Trophoblast cell (in vitro differentiated cells and primary cell): Measurements from ENCODE around the gene OR56B4.

Experiments
- DNase-seq, 2 donors: peaks; one replicate each; pipeline ENCODE4 v3.0.0-alpha.2; 2016
- H2AFZ ChIP-seq: 2 replicates; pipeline ENCODE4 v1.6.1; 2013; ENCODE audit warnings: low read length, moderate library complexity, mild to moderate bottlenecking; ENCODE audit not compliant: insufficient read depth, poor library complexity
- H2AK5ac ChIP-seq: 2 replicates; pipeline ENCODE4 v1.6.1; 2013; ENCODE audit warnings: mild to moderate bottlenecking, low read length
- H2BK120ac ChIP-seq: 2 replicates; pipeline ENCODE4 v1.6.1; 2013; ENCODE audit warnings: low read length, mild to moderate bottlenecking, moderate library complexity; ENCODE audit not compliant: insufficient read depth, poor library complexity
- H2BK12ac ChIP-seq: 2 replicates; pipeline ENCODE4 v1.6.1; 2013; ENCODE audit warnings: mild to moderate bottlenecking, low read length, moderate library complexity
- H2BK5ac ChIP-seq: 2 replicates; pipeline ENCODE4 v1.6.1; 2013; ENCODE audit warnings: low read length, low read depth, moderate library complexity, mild to moderate bottlenecking; ENCODE audit not compliant: poor library complexity
- H3K14ac ChIP-seq: 2 replicates; pipeline ENCODE4 v1.6.1; 2013; ENCODE audit warnings: mild to moderate bottlenecking, low read length
- H3K18ac ChIP-seq: 2 replicates; pipeline ENCODE4 v1.6.1; 2013; ENCODE audit warnings: mild to moderate bottlenecking, low read length
- H3K23ac ChIP-seq: 2 replicates; pipeline ENCODE4 v1.6.1; 2013; ENCODE audit warnings: low read length
- H3K27ac ChIP-seq: 2 replicates; pipeline ENCODE4 v1.5.1; 2013; ENCODE audit warnings: low read depth, mild to moderate bottlenecking, inconsistent platforms, low read length, moderate library complexity
- H3K27me3 ChIP-seq: 2 replicates; pipeline ENCODE4 v1.6.1; 2013; ENCODE audit warnings: inconsistent platforms, mild to moderate bottlenecking, low read length, moderate library complexity; ENCODE audit not compliant: insufficient read depth
- H3K36me3 ChIP-seq, 2 experiments: 1 replicate in 1 of 2; 2 replicates in 1 of 2; pipeline ENCODE4 v1.6.1; 2013; ENCODE audit warnings: low read length in 2 of 2, mild to moderate bottlenecking in 2 of 2, moderate library complexity in 1 of 2; ENCODE audit not compliant: insufficient read depth in 2 of 2, control insufficient read depth in 1 of 2
- H3K4ac ChIP-seq: 2 replicates; pipeline ENCODE4 v1.6.1; 2013; ENCODE audit warnings: low read depth, mild to moderate bottlenecking, low read length, moderate library complexity
- H3K4me1 ChIP-seq, 2 experiments: 1 replicate in 1 of 2; 2 replicates in 1 of 2; pipeline ENCODE4 v1.6.1; 2013; ENCODE audit warnings: low read length in 2 of 2, mild to moderate bottlenecking in 2 of 2, moderate library complexity in 1 of 2; ENCODE audit not compliant: insufficient read depth in 2 of 2, control insufficient read depth in 1 of 2
- H3K4me2 ChIP-seq: 2 replicates; pipeline ENCODE4 v1.6.1; 2013; ENCODE audit warnings: inconsistent platforms, mild to moderate bottlenecking, low read length, moderate library complexity
- H3K4me3 ChIP-seq: 2 replicates; pipeline ENCODE4 v1.5.1; 2013; ENCODE audit warnings: mild to moderate bottlenecking, low read depth, low read length, inconsistent platforms
- H3K79me1 ChIP-seq: one replicate; pipeline ENCODE4 v1.6.1; 2013; ENCODE audit warnings: low read length
- H3K79me2 ChIP-seq: 2 replicates; pipeline ENCODE4 v1.6.1; 2013; ENCODE audit warnings: low read length, mild to moderate bottlenecking; ENCODE audit not compliant: control insufficient read depth, insufficient read depth, poor library complexity
- H3K9ac ChIP-seq: 2 replicates; pipeline ENCODE4 v1.6.1; 2013; ENCODE audit warnings: mild to moderate bottlenecking, low read length
- H3K9me3 ChIP-seq: 2 replicates; pipeline ENCODE4 v1.6.1; 2013; ENCODE audit warnings: low read depth, mild to moderate bottlenecking, control low read depth, inconsistent platforms, low read length; ENCODE audit not compliant: insufficient read depth
- H4K12ac ChIP-seq: 2 replicates; pipeline ENCODE4 v1.6.1; 2013; ENCODE audit warnings: low read depth, mild to moderate bottlenecking, low read length, moderate library complexity
- H4K8ac ChIP-seq: 2 replicates; pipeline ENCODE4 v1.6.1; 2013; ENCODE audit warnings: low read depth, mild to moderate bottlenecking, low read length, moderate library complexity
- H4K91ac ChIP-seq: one replicate; pipeline ENCODE4 v1.6.1; 2013; ENCODE audit warnings: low read depth, mild to moderate bottlenecking, low read length, moderate library complexity
- WGBS: extraction: QIAGEN DNeasy Blood & Tissue Kit; methylation state at CpG from one replicate; pipeline ENCODE4 v1.1.7; 2013; ENCODE audit warnings: missing lambda C conversion rate; ENCODE audit not compliant: insufficient read length, insufficient coverage; ENCODE audit errors: extremely low coverage; 5-methylcytosine and 5-hydroxymethylcytosine counted together

Gene OR56B4

DNA sequence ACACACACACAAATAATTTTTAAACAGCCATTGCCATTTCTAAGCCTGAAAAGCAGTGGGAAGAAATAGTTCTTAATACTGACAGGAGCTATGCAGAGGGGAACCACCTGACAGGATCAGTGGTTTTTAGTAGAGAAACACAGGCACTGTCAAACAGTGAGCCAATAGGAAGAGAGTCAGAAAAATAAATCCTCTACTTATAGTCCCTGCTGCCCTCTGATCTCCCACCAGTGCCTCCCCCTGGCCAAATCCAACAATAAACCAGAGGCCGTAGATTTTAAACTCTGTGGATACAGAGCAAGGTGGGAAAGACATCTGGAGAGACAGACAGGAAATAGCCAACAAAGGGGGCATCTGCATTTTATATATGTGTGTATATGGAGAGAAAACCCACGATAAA lies 7.9 kb upstream of the OR56B4 start:
- H4K12ac ChIP-seq: no peak overlapping the region
- no peak overlapping the region for H3K23ac ChIP-seq
- WGBS: no CpG with 5 or more reads among the region's 2 CpGs
- no peaks in the 10 kb centered on the region for H3K4me1 ChIP-seq
- no peak overlapping the region for H2BK5ac ChIP-seq
- no peaks in the 10 kb centered on the region for H3K27me3 ChIP-seq
- DNase-seq: no peak
- no peak overlapping the region for H3K4me2 ChIP-seq
- H3K79me2 ChIP-seq: no peaks in the 10 kb centered on the region
- no peak overlapping the region for H2AK5ac ChIP-seq
- H3K9me3 ChIP-seq: no peaks in the 10 kb centered on the region
- H3K36me3 ChIP-seq: no peaks in the 10 kb centered on the region
- no peak overlapping the region for H4K91ac ChIP-seq
- H3K18ac ChIP-seq: no peak overlapping the region
- H3K4me3 ChIP-seq: no peak overlapping the region
- H3K79me1 ChIP-seq: no peaks in the 10 kb centered on the region
- H3K14ac ChIP-seq: no peak overlapping the region
- H2AFZ ChIP-seq: no peak overlapping the region
- no peak overlapping the region for H3K4ac ChIP-seq
- no peak overlapping the region for H3K27ac ChIP-seq
- H3K9ac ChIP-seq: no peak overlapping the region
- no peak overlapping the region for H2BK120ac ChIP-seq
- no peak overlapping the region for H4K8ac ChIP-seq
- no peak overlapping the region for H2BK12ac ChIP-seq

DNA sequence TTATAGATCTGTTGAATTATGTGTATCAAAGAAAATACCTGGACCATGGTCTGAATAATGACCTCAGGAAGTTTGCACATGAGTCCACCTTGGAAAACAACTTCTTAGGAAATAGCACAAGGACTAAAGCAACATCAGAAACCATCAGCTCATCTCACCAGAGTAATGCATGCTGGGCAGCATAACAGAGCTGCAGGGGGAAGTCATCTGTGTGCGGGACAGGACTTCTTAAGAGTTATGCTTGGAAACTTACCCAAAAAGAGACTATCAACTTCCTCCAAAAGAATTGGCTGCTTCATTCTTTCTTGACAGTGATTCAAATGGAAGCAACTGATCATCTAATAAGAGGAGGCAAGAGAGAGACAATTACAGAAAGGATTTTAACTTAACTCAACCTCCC lies 2.5 kb downstream of the OR56B4 start:
- Histone ChIP-seq H3K23ac (no peak overlapping the region), H3K79me2 (no peaks in the 10 kb centered on the region), H3K4me3 (no peak overlapping the region), H3K14ac (no peak overlapping the region), H2BK5ac (no peak overlapping the region), H3K27me3 (no peaks in the 10 kb centered on the region), H4K12ac (no peak overlapping the region), H2BK120ac (no peak overlapping the region), H3K27ac (no peak overlapping the region), H4K8ac (no peak overlapping the region), H3K9me3 (no peaks in the 10 kb centered on the region), H3K4me1 (no peaks in the 10 kb centered on the region), H2BK12ac (no peak overlapping the region), H3K4me2 (no peak overlapping the region), H3K36me3 (no peaks in the 10 kb centered on the region), H3K9ac (no peak overlapping the region), H2AK5ac (no peak overlapping the region), H3K79me1 (no peaks in the 10 kb centered on the region), H3K18ac (no peak overlapping the region), H3K4ac (no peak overlapping the region), H4K91ac (no peak overlapping the region), H2AFZ (no peak overlapping the region)
- no CpG with 5 or more reads among the region's 1 CpG for WGBS
- DNase-seq: no peak

DNA sequence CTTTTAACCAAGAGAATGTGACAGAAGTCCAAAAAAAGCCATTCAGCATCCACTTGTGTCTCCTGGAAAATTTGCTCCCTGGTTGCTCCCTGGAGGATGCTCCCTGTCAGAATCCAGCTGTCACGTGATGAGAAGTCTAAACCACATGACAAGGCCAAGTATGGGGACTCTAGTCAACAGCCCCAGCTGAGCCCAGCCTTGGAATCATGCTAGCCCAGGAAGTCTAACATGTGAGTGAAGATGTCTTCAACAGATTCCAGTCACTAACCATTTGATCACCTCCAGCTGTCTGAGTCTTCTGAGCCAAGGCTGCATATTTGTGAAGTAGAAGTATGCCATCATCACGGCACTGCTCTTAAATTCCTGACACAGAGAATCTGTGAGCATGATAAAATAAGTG lies 4.2 kb downstream of the OR56B4 start:
- Histone ChIP-seq H3K14ac (no peak overlapping the region), H3K4me1 (no peaks in the 10 kb centered on the region), H2BK120ac (no peak overlapping the region), H3K27ac (no peak overlapping the region), H3K9ac (no peak overlapping the region), H2AK5ac (no peak overlapping the region), H4K91ac (no peak overlapping the region), H3K79me1 (no peaks in the 10 kb centered on the region), H3K9me3 (no peaks in the 10 kb centered on the region), H2AFZ (no peak overlapping the region), H4K12ac (no peak overlapping the region), H3K36me3 (no peaks in the 10 kb centered on the region), H3K18ac (no peak overlapping the region), H3K4me2 (no peak overlapping the region), H3K4ac (no peak overlapping the region), H3K27me3 (no peaks in the 10 kb centered on the region), H4K8ac (no peak overlapping the region), H3K23ac (no peak overlapping the region), H2BK12ac (no peak overlapping the region), H3K4me3 (no peak overlapping the region), H2BK5ac (no peak overlapping the region), H3K79me2 (no peaks in the 10 kb centered on the region)
- DNase-seq: peak in 1 of 2 donors; percentile 26
- WGBS: no CpG with 5 or more reads among the region's 2 CpGs

DNA sequence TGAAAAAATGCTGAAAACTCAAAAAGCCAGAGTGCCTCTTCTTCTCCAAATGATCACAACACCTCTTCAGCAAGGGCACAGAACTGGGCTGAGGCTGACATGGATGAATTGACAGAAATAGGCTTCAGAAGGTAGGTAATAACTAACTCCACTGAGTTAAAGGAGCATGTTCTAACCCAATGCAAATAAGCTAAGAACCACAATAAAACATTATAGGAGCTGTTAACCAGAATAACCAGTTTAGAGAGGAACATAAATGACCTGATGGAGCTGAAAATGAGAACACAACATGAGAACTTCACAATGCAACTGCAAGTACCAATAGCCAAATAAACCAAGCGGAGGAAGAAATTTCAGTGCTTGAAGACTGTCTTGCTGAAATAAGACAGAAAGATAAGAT lies 9.2 kb downstream of the OR56B4 start:
- H3K9me3 ChIP-seq: no peaks in the 10 kb centered on the region
- H3K18ac ChIP-seq: no peak overlapping the region
- no peaks in the 10 kb centered on the region for H3K36me3 ChIP-seq
- H3K4ac ChIP-seq: no peak overlapping the region
- no peak overlapping the region for H2AFZ ChIP-seq
- H3K79me1 ChIP-seq: no peaks in the 10 kb centered on the region
- no peak overlapping the region for H2AK5ac ChIP-seq
- H2BK5ac ChIP-seq: no peak overlapping the region
- no peak overlapping the region for H3K14ac ChIP-seq
- H3K9ac ChIP-seq: no peak overlapping the region
- H2BK12ac ChIP-seq: no peak overlapping the region
- H4K12ac ChIP-seq: no peak overlapping the region
- H3K23ac ChIP-seq: no peak overlapping the region
- H4K8ac ChIP-seq: no peak overlapping the region
- no peaks in the 10 kb centered on the region for H3K27me3 ChIP-seq
- H3K27ac ChIP-seq: no peak overlapping the region
- H4K91ac ChIP-seq: no peak overlapping the region
- H3K4me3 ChIP-seq: no peak overlapping the region
- H3K4me2 ChIP-seq: no peak overlapping the region
- H3K4me1 ChIP-seq: no peaks in the 10 kb centered on the region
- no peak overlapping the region for H2BK120ac ChIP-seq
- no peaks in the 10 kb centered on the region for H3K79me2 ChIP-seq
- no peak for DNase-seq
- whole genome bisulfite sequencing: no CpG with 5 or more reads among the region's 1 CpG
